ENCODE results near the gene CBR3.

- TF ChIP-seq, protein P1, sequence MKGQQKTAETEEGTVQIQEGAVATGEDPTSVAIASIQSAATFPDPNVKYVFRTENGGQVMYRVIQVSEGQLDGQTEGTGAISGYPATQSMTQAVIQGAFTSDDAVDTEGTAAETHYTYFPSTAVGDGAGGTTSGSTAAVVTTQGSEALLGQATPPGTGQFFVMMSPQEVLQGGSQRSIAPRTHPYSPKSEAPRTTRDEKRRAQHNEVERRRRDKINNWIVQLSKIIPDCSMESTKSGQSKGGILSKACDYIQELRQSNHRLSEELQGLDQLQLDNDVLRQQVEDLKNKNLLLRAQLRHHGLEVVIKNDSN (IDR thresholded peaks at IDR 0.05; ENCODE audit: borderline replicate concordance, low read depth) = no peak
- TF ChIP-seq, protein P2, sequence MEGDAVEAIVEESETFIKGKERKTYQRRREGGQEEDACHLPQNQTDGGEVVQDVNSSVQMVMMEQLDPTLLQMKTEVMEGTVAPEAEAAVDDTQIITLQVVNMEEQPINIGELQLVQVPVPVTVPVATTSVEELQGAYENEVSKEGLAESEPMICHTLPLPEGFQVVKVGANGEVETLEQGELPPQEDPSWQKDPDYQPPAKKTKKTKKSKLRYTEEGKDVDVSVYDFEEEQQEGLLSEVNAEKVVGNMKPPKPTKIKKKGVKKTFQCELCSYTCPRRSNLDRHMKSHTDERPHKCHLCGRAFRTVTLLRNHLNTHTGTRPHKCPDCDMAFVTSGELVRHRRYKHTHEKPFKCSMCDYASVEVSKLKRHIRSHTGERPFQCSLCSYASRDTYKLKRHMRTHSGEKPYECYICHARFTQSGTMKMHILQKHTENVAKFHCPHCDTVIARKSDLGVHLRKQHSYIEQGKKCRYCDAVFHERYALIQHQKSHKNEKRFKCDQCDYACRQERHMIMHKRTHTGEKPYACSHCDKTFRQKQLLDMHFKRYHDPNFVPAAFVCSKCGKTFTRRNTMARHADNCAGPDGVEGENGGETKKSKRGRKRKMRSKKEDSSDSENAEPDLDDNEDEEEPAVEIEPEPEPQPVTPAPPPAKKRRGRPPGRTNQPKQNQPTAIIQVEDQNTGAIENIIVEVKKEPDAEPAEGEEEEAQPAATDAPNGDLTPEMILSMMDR (IDR thresholded peaks at IDR 0.05) = no peak
- TF ChIP-seq PBX3 (IDR thresholded peaks at IDR 0.05) (no peak), POLR2AphosphoS5 (IDR thresholded peaks at IDR 0.05; ENCODE audit: low read depth, low read length) (no peak), TCF12 (IDR thresholded peaks at IDR 0.05) (no peak)
Measured at GRCh38 chr21:36132696-36133095, 2.2 kb upstream of the CBR3 start.

Measured in SK-N-SH (cell line).